HepG2 (cell line): ENCODE results near the gene CISD3.

Experiments
- BRCA1 ChIP-seq: sonication (generic); formaldehyde crosslinking; IDR thresholded peaks from 2 replicates; pipeline ENCODE4 v1.4.0; 2020; ENCODE audit warnings: missing genetic modification reagents
- ESRRA ChIP-seq: sonication (generic); formaldehyde crosslinking; IDR thresholded peaks from 2 replicates; pipeline ENCODE4 v1.5.1; 2020; ENCODE audit warnings: mild to moderate bottlenecking, low read depth, missing genetic modification reagents
- GTF2F1 ChIP-seq: fragments of 150-350 bp; IDR thresholded peaks from 2 replicates; pipeline ENCODE4 v1.6.1; 2014; ENCODE audit warnings: low read length
- HOMEZ ChIP-seq: IDR thresholded peaks from 2 replicates; pipeline ENCODE4 v1.6.1; 2016; ENCODE audit warnings: low read depth
- IKZF1 ChIP-seq: fragments of 450-650 bp; IDR thresholded peaks from 2 replicates; pipeline ENCODE4 v1.7.1; 2016
- KAT7 ChIP-seq: IDR thresholded peaks from 2 replicates; pipeline ENCODE4 v1.6.1; 2018; ENCODE audit warnings: borderline replicate concordance, missing compliant biosample characterization
- MEIS2 ChIP-seq: sonication (generic); formaldehyde crosslinking; IDR thresholded peaks from 2 replicates; pipeline ENCODE4 v1.9.0; 2021; ENCODE audit warnings: mild to moderate bottlenecking, missing genetic modification reagents
- NR2C2 ChIP-seq: sonication (generic); formaldehyde crosslinking; IDR thresholded peaks from 2 replicates; pipeline ENCODE4 v1.4.0; 2020; ENCODE audit warnings: missing genetic modification reagents, mild to moderate bottlenecking, moderate library complexity, borderline replicate concordance
- SETDB1 ChIP-seq: sonication (generic); formaldehyde crosslinking; IDR thresholded peaks from 2 replicates; pipeline ENCODE4 v1.5.1; 2020; ENCODE audit warnings: missing genetic modification reagents, mild to moderate bottlenecking, borderline replicate concordance
- ZNF468 ChIP-seq: sonication (generic); formaldehyde crosslinking; IDR thresholded peaks from 2 replicates; pipeline ENCODE4 v1.8.0; 2022; ENCODE audit warnings: mild to moderate bottlenecking, moderate library complexity, missing genetic modification reagents
- ZNF530 ChIP-seq: sonication (generic); formaldehyde crosslinking; IDR thresholded peaks from 2 replicates; pipeline ENCODE4 v1.5.0; 2020; ENCODE audit warnings: low read depth, mild to moderate bottlenecking, missing genetic modification reagents
- TF ChIP-seq, protein P1 (sequence below): sonication (generic); formaldehyde crosslinking; IDR thresholded peaks from 2 replicates; pipeline ENCODE4 v1.4.0; 2020; ENCODE audit warnings: missing genetic modification reagents

GRCh38 chr17:38743556-38744171 is 13.5 kb downstream of the CISD3 start:
- TF ChIP-seq, protein P1, sequence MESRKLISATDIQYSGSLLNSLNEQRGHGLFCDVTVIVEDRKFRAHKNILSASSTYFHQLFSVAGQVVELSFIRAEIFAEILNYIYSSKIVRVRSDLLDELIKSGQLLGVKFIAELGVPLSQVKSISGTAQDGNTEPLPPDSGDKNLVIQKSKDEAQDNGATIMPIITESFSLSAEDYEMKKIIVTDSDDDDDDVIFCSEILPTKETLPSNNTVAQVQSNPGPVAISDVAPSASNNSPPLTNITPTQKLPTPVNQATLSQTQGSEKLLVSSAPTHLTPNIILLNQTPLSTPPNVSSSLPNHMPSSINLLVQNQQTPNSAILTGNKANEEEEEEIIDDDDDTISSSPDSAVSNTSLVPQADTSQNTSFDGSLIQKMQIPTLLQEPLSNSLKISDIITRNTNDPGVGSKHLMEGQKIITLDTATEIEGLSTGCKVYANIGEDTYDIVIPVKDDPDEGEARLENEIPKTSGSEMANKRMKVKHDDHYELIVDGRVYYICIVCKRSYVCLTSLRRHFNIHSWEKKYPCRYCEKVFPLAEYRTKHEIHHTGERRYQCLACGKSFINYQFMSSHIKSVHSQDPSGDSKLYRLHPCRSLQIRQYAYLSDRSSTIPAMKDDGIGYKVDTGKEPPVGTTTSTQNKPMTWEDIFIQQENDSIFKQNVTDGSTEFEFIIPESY (CRISPR knock-in tag) = peak; percentile 69; the same call in 1 of the 2 replicates
- TF ChIP-seq MEIS2 (no peak), SETDB1 (CRISPR knock-in tag) (no peak), ZNF468 (CRISPR knock-in tag) (no peak), HOMEZ (no peak), ZNF530 (no peak), NR2C2 (CRISPR knock-in tag) (no peak), ESRRA (CRISPR knock-in tag) (no peak), KAT7 (CRISPR knock-in tag) (no peak), BRCA1 (CRISPR knock-in tag) (no peak), GTF2F1 (no peak), IKZF1 (no peak)
